ENCODE results near the gene TRPM1.

The TRPM1 gene

DNA sequence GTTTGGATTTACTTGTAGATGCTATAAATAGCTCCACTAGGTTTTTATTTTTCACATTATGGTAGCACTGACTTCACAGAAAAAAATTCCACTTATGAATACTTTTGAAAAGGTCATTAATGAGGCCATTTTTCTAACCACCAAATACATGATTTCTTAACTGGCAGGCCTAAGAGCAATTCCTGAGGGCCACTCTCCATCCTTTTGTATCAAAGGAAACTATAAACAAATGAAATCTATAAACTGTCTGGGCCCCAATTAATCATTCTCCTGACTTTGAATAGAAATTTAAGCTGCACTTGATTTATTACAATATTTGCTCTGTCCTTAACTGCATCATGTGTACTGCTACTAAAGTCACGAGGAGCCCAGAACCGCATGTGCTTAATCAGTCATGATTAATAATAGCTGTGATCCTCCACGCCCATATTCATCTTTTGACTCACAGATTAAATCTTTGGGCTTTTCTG, 85.0 kb downstream of the TRPM1 start:
- no peak for DNase-seq (ENCODE audit: low spot score)

DNA sequence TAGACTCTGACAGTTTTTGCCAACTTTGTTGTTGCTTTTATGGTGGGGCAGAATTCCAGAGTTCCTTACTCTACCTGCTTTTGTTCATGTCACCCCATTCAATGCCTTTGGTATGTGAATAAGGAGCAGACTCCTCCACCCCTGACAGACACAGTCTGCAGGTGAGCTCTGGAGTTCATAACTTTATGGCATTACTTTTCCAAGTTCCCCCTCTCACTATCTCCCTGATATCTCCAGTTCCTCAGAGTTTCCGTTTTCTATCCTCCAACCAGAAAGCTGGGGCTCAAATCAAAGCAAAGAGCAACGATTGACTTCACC, 87.0 kb downstream of the TRPM1 start:
- no peak for DNase-seq (ENCODE audit: low spot score)

- no peak for DNase-seq (ENCODE audit: low spot score)
Observed at GRCh38 chr15:31013863-31014607, 87.5 kb downstream of the TRPM1 start.

- no peak for DNase-seq (ENCODE audit: low spot score)
Observed at GRCh38 chr15:31012455-31012854, 89.1 kb downstream of the TRPM1 start.

DNA sequence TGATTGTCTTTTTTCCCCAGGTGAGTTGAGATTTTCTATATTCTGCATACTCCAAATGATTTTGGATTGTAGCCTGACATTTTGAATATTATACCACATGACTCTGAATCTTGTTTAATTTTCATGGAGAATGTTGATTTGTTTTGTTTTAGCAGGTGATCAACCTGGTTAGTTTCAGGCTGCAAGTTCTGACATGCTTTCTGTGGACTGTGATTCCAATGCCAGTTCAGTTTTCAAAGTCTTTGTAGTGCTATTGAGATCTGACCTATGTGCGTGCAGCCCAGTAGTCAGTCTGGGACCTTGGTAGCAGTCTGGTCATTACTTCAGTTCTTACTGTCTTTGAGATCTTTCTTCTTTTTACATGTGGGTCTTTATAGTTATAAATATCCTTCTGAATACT, 91.5 kb downstream of the TRPM1 start:
- no peak for DNase-seq (ENCODE audit: low spot score)

DNA sequence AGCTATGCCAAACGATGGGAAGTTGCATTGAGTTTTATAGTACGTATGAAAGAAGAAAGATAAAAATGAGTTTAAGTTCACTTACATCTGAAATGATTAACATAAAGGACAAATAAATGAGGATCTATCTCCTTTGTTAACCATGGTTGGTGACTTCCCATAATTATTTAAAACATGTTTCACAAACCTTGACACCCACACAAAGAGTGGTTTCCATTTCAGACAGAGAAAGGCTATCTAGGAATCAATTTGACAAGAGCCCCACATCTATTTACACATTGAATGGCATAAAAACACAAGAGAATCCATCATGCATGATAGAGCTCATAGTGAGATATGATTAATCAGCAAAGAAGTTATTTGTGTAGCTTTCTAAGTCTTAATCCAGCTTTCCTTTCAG, 95.9 kb downstream of the TRPM1 start:
- DNase-seq (ENCODE audit: low spot score): no peak

- peak; percentile 59 for DNase-seq (ENCODE audit: low spot score)
Observed at GRCh38 chr15:31004220-31004733, 97.2 kb downstream of the TRPM1 start.

DNA sequence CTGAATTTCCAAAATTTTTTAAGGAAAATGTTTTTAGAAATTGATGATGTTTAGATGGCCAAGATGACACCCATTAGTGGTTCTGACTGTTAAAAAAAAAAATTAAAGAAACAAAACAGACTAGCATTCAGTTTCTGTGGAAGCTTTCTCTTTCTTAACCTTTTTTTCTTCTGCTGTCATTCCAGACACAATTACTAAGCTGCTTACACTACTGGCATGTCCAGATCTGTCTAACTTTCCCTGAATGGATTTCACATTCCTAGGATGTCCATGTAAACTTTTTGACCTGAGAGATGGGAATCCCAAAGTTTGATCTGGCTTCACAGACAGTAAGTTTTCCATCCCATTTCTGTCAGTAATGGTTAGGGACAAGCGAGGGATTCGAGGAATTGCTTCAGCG, 99.8 kb downstream of the TRPM1 start:
- no peak for DNase-seq (ENCODE audit: low spot score)

DNA sequence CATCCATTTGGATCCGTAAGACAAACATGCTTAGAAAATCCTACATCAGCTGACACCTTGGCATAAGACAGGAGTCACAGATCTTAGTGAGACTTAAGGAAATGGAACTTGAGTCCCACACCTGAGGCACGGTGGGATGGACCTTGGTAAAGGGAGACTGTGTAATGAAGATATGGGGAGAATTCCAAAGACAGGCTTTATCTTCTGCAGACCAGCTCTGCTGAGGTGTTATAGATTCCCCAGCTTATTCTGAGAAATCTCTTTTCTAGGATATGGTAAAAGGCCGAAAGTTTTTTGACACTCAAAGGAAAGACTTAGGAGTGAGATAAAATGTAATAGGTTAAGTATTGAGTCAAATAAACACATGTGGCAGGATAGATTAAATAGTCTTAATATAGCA, 101.8 kb downstream of the TRPM1 start:
- no peak for DNase-seq (ENCODE audit: low spot score)

- DNase-seq (ENCODE audit: low spot score): no peak
Observed at GRCh38 chr15:30997270-30997669, 104.3 kb downstream of the TRPM1 start.

GRCh38 chr15:30992249-30992864, 109.2 kb downstream of the TRPM1 start:
- no peak for DNase-seq (ENCODE audit: low spot score)

- DNase-seq (ENCODE audit: low spot score): peak; percentile 71
Observed at GRCh38 chr15:30991255-30992235, 110.0 kb downstream of the TRPM1 start, which contains the start of gene MTMR10. TSS of gene MTMR10 (minus strand) at chr15:30991628. CDS start at chr15:30991506, 122 bp downstream.

DNA sequence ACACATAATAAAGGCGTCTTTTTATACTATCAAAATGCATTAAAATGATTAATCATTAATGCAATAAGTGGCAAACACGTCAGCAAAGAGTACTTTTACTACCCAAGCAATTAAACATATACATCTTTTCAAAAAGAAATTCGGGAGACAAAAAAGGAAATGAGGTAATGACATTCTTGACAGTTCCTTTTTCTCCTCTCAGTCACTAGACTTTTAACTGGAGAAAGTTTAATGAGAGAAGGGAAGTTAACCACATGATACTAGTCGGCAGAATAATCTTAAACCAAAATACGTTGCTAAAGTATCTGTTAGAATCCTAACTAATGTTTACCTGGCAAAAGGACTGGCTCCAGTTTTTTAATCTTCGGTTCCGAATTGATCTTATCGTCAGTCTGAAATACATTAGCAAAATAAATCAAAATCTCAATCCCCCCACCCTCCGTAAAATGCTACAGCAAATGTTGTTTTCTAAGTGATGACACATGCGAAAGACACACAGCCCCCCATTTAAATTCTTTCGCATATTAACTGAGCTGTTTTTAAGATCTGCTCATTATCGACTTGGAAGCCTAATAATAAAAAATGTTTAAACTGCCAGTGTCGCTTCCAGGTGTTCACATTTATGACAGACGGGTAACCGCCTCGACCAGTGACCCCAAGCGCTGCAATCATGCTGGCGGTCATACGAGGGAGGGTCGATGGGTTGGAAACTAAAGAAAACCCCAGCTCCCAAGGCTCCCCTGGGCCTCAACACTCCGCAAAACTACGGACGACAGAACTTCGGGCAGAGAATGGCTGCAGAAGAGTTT, 110.9 kb downstream of the TRPM1 start:
- no peak for DNase-seq (ENCODE audit: low spot score)

DNA sequence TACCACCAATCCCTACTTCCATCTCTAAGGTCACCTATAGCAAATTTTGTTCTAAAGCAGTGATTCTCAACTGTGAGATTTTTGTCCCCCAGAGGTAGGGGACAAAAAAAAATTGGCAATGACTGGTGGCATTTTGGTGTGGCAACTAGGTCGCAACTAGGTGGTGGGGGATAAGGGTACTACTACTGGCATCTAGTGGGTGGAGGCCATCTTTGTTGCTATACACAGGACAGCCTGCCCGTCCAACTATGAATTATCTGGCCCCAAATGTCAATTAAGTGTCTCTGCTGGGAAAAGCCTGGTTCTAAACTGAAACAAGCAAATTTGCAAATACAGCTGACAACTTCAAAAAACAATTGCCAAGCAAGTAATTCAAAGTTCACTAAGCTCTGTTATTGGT, 111.5 kb downstream of the TRPM1 start:
- DNase-seq (ENCODE audit: low spot score): no peak

DNA sequence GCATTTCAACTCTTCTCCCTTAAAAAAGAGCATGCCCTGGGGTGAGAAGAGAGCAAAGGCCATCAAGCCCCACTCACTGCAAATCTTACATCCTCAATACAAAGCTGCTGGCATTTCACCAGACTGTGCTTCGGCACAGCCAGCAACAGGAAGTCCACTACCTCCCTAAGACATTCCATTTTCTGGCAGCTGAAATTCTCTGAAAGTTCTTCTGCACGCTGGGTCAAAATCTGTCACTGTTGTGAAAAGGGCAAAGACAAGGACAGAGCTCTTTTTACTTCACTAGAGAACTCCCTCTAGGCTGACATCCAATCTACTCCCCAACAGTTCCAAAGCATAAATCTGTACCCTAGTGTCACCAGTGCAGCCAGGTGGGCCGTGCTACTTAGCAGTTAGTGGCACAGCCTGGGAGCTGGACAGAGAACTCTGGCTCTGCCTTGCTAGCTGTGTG, 116.4 kb downstream of the TRPM1 start:
- peak; percentile 60 for DNase-seq (ENCODE audit: low spot score)

DNA sequence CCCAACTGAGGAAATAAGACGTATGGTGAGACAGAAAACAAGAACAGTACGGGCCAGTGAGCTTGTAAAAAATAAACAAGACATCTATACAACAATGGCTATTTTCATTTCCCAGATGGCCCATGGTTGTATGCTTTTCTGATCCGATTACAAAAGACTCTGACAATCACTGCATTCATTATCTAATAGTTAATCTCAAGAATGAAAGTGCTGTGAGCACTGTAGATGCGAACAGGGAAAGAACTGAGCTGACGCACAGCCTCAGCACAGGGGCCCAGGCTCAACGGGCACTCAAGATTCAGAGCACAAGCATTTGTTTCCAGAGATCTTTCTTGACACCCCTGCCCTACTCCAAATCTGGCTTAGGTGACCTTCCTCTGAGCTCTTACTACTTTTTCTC, 117.0 kb downstream of the TRPM1 start:
- peak; percentile 81 for DNase-seq (ENCODE audit: low spot score)

DNA sequence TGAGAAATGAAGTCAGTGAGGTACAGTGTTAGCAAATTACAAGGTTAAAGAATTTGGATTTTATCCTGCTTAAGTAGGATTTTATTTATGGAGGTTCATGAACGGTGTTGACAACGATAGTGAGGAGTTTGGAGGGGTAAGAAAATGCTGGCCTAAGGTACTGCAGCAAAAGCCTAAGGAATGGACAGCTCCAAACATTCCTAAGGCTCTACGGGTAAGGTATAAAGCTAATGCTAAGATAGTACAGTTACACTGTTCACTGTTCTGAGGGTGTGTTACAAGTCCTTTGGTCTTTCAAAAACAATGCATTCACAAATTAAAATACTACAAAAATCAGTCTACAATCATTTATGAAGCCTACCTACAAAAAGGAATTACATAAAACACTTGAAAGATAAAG, 117.4 kb downstream of the TRPM1 start:
- no peak for DNase-seq (ENCODE audit: low spot score)

DNA sequence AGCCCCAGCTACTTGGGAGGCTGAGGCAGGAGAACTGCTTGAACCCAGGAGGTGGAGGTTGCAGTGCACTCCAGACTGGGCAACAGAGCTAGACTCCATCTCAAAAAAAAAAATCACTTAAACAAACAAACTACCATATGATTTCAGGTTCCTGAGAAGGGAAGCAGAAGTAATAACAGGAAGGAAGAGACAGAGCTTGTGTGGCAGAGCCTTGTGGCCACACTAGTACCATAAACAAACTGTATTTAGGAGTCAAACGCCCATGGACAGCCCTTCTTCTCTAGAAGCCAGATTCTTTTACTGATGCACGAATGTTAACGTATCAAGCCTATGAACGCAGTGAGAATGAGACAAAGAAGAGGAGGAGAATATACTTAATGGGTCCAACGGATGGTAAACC, 122.1 kb downstream of the TRPM1 start:
- DNase-seq (ENCODE audit: low spot score): peak; percentile 42

GRCh38 chr15:30978328-30978727, 123.2 kb downstream of the TRPM1 start:
- no peak for DNase-seq (ENCODE audit: low spot score)

DNA sequence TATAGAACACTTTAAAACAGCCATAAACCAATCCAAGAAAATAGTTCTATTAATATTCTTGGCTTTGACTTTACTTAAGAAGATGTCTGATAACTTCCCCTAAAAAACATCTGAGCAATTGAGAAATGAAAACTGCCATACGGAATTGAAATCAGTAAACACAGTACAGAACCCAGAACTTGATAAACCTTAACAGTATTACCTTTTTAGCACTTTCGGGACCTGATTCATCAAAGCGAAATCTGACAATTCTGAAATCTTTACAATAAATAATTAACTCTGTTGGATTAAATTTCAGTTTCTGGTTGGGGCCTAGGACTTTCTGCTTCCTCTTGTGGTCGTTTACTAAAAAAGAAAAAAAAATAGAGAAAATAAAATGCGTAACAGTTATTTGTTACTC, 127.4 kb downstream of the TRPM1 start:
- DNase-seq (ENCODE audit: low spot score): no peak

- DNase-seq (ENCODE audit: low spot score): peak; percentile 76
Observed at GRCh38 chr15:30973379-30973778, 128.1 kb downstream of the TRPM1 start.
